SK-N-SH treated with all-trans-retinoic acid at 6 μM for 48 hours (cell line): ENCODE data around the gene BORCS6.

Source experiments
- ATAC-seq: fragments of 200-7000 bp; cut with Tn5 transposase; 3 replicates; pipeline ENCODE4 v1.9.1; 2020; ENCODE audit warnings: mild to moderate bottlenecking, moderate library complexity
- PATZ1 ChIP-seq: fragments of 250-450 bp; sonication (Bioruptor Pico); IDR thresholded peaks from 2 replicates; pipeline ENCODE4 v1.8.0; 2020; ENCODE audit warnings: mild to moderate bottlenecking, moderate library complexity, borderline replicate concordance
- PPARA ChIP-seq: fragments of 250-450 bp; sonication (Bioruptor Pico); IDR thresholded peaks from 2 replicates; pipeline ENCODE4 v1.5.0; 2020; ENCODE audit warnings: mild to moderate bottlenecking, borderline replicate concordance
- RARB ChIP-seq: fragments of 250-450 bp; sonication (Bioruptor Pico); IDR thresholded peaks from 2 replicates; pipeline ENCODE4 v1.8.0; 2021; ENCODE audit warnings: mild to moderate bottlenecking, moderate library complexity
- SNAI2 ChIP-seq: fragments of 250-450 bp; sonication (Bioruptor Pico); IDR thresholded peaks from 2 replicates; pipeline ENCODE4 v1.5.0; 2020; ENCODE audit warnings: mild to moderate bottlenecking, moderate library complexity
- TCF4 ChIP-seq: fragments of 250-450 bp; sonication (Bioruptor Pico); IDR thresholded peaks from 2 replicates; pipeline ENCODE4 v1.8.0; 2021; ENCODE audit warnings: mild to moderate bottlenecking, moderate library complexity, borderline replicate concordance
- TOX ChIP-seq: fragments of 250-450 bp; sonication (Bioruptor Pico); IDR thresholded peaks from 2 replicates; pipeline ENCODE4 v1.8.0; 2021; ENCODE audit warnings: mild to moderate bottlenecking, moderate library complexity, borderline replicate concordance
- ZNF70 ChIP-seq: fragments of 450-650 bp; formaldehyde crosslinking; IDR thresholded peaks from 2 replicates; pipeline ENCODE4 v1.5.0; 2020; ENCODE audit warnings: mild to moderate bottlenecking, moderate library complexity

Gene BORCS6

GRCh38 chr17:8138672-8139371 is 51.2 kb downstream of the BORCS6 start (continued):
- TF ChIP-seq PPARA, result no peak

- ATAC-seq, result no peak
- TF ChIP-seq TOX (CRISPR knock-in tag) (no peak), PPARA (no peak), TCF4 (CRISPR knock-in tag) (no peak), ZNF70 (CRISPR knock-in tag) (no peak), RARB (no peak), SNAI2 (CRISPR knock-in tag) (no peak), PATZ1 (no peak)
Measured at GRCh38 chr17:8138374-8138671, 51.7 kb downstream of the BORCS6 start.
